ENCODE results near the gene PLSCR3. TPM values are rescaled to one million over a fixed set of nuclear protein-coding genes. Genes with fewer than 3 reads are reported as not detected.

Gene PLSCR3
- total RNA-seq, 1 experiment from 2014 or later, result 31.5 TPM

DNA sequence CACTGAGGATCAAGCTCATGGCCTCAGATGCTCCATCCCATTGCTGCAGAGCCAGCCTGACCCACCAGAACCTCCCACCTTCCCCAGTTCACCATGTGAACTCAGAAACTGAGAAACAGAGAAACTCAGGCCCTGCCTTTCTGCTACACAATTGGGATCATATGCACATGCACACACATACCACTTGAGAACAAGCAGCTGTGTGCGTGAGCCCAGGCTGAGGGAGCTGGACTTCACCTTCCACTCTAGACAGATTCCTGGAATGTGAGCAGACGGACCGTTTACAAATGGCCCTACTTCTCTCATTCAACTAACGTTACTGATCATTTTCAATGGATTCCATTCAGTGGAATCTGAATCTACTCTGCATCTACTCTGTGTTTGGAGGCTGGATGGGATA is 29.4 kb upstream of the PLSCR3 start:
- Mint-ChIP-seq H3K27me3 (ENCODE audit: low read depth) (peaks cover 7% of the 10 kb centered on the region), H3K9me3 (no peaks in the 10 kb centered on the region; a peak in 1 of 5 replicates), H3K4me3 (no peak overlapping the region), H3K36me3 (ENCODE audit: insufficient read depth in 1 of 3, low read depth in 3 of 3) (peaks cover 0 to 3% (median 0%) of the 10 kb centered on the region in 3 experiments; a peak in 2 of 7 replicates), H3K4me1 (peaks cover 4 to 19% of the 10 kb centered on the region in 2 experiments; a peak in 3 of 4 replicates), H3K27ac (no peak overlapping the region)
- H3T11ph ChIP-seq (ENCODE audit: low read length), result no peak overlapping the region
- H2BK20ac ChIP-seq (ENCODE audit: low read depth, low read length, poor library complexity, severe bottlenecking), result no peak overlapping the region
- H2BK15ac ChIP-seq (ENCODE audit: low read depth, low read length), result no peak overlapping the region
- WGBS (ENCODE audit: extremely low coverage, insufficient read length, low lambda C conversion rate), result no CpG with 5 or more reads among the region's 4 CpGs
- no peaks in the 10 kb centered on the region for H3K4me1 ChIP-seq (ENCODE audit: insufficient read depth, low read length)
- H4K5ac ChIP-seq (ENCODE audit: insufficient read length, low read depth, low read length), result no peak overlapping the region
- H3K4ac ChIP-seq (ENCODE audit: low read depth, low read length), result no peak overlapping the region
- TF ChIP-seq, protein P1, sequence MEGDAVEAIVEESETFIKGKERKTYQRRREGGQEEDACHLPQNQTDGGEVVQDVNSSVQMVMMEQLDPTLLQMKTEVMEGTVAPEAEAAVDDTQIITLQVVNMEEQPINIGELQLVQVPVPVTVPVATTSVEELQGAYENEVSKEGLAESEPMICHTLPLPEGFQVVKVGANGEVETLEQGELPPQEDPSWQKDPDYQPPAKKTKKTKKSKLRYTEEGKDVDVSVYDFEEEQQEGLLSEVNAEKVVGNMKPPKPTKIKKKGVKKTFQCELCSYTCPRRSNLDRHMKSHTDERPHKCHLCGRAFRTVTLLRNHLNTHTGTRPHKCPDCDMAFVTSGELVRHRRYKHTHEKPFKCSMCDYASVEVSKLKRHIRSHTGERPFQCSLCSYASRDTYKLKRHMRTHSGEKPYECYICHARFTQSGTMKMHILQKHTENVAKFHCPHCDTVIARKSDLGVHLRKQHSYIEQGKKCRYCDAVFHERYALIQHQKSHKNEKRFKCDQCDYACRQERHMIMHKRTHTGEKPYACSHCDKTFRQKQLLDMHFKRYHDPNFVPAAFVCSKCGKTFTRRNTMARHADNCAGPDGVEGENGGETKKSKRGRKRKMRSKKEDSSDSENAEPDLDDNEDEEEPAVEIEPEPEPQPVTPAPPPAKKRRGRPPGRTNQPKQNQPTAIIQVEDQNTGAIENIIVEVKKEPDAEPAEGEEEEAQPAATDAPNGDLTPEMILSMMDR (conservative IDR thresholded peaks at IDR 0.05), result no peak
- H4K91ac ChIP-seq (ENCODE audit: insufficient read length, low read depth, low read length), result no peak overlapping the region
- H3K4me2 ChIP-seq (ENCODE audit: insufficient read depth, insufficient read length, low read length), result no peak overlapping the region
- no peaks in the 10 kb centered on the region for H3K79me1 ChIP-seq (ENCODE audit: insufficient read depth, low read depth, low read length, poor library complexity, severe bottlenecking)
- no peak overlapping the region for H3K14ac ChIP-seq (ENCODE audit: insufficient read depth, low read length)
- no peak overlapping the region for H3K23ac ChIP-seq (ENCODE audit: insufficient read length, low read depth, low read length)
- no peak for DNase-seq
- no peak overlapping the region for H2BK5ac ChIP-seq (ENCODE audit: insufficient read length, low read length)
- no peaks in the 10 kb centered on the region for H3K79me2 ChIP-seq (ENCODE audit: insufficient read depth, low read length)
- H3K18ac ChIP-seq (ENCODE audit: insufficient read length, low read depth, low read length), result no peak overlapping the region
- H3K23me2 ChIP-seq (ENCODE audit: insufficient read length, low read depth, low read length, poor library complexity, severe bottlenecking), result no peaks in the 10 kb centered on the region
- H2AFZ ChIP-seq (ENCODE audit: low read length), result no peak overlapping the region
- no peak overlapping the region for H3K56ac ChIP-seq (ENCODE audit: insufficient read length, low read depth, low read length)
- H3K27ac ChIP-seq (ENCODE audit: insufficient read length, low read depth, low read length), result no peak overlapping the region
- H3K27me3 ChIP-seq (ENCODE audit: insufficient read depth, low read length), result no peaks in the 10 kb centered on the region
- no peak overlapping the region for H2BK12ac ChIP-seq (ENCODE audit: insufficient read length, low read depth, low read length)
- H3K9me3 ChIP-seq (ENCODE audit: control insufficient read depth, low read depth, low read length), result no peaks in the 10 kb centered on the region
- no peak overlapping the region for H2AK5ac ChIP-seq (ENCODE audit: insufficient read length, low read length)
- H4K8ac ChIP-seq (replicated peaks; ENCODE audit: insufficient read length, low read depth, low read length), result no peak overlapping the region
- no peak overlapping the region for H3K9ac ChIP-seq (ENCODE audit: extremely low read depth, insufficient read length, low read length)
- no peak overlapping the region for H2BK120ac ChIP-seq (ENCODE audit: low read depth, low read length, poor library complexity, severe bottlenecking)
- H4K20me1 ChIP-seq (ENCODE audit: control insufficient read depth, insufficient read depth, insufficient read length), result no peaks in the 10 kb centered on the region

All from H9 (cell line).